GM12874 (cell line): ENCODE data around the gene RASA2.

Experiments
- CTCF ChIP-seq: IDR thresholded peaks from 2 replicates; pipeline ENCODE4 v1.5.1; 2011; ENCODE audit warnings: low read depth, mild to moderate bottlenecking, control low read depth, low read length, moderate library complexity; ENCODE audit not compliant: insufficient read depth

The RASA2 gene

GRCh38 chr3:141643391-141643790, 156.6 kb downstream of the RASA2 start:
- no peak for TF ChIP-seq CTCF

DNA sequence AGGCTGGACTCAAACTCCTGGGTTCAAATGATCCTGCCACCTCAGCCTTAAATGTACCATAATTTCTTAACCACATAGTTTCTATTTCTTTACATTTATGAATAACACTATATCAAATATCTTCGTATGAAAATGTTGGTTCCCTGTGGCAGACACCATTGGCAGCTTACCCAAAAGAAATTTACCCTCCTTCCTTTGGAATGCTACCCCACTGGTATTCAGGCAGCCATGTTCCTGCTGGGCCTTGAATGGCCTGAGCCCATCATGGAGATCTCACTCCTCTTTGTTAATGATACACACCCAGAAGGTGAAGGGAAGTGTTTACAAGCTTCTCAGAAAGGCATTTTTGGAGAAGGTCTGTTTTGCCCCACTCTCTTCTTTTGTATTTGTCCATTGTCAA, 157.0 kb downstream of the RASA2 start:
- no peak for TF ChIP-seq CTCF

GRCh38 chr3:141644931-141645330, 158.1 kb downstream of the RASA2 start:
- peak; percentile 92 for TF ChIP-seq CTCF

GRCh38 chr3:141646760-141647561, 160.1 kb downstream of the RASA2 start:
- no peak for TF ChIP-seq CTCF

- no peak for TF ChIP-seq CTCF
Observed at GRCh38 chr3:141647562-141647915, 160.7 kb downstream of the RASA2 start.

DNA sequence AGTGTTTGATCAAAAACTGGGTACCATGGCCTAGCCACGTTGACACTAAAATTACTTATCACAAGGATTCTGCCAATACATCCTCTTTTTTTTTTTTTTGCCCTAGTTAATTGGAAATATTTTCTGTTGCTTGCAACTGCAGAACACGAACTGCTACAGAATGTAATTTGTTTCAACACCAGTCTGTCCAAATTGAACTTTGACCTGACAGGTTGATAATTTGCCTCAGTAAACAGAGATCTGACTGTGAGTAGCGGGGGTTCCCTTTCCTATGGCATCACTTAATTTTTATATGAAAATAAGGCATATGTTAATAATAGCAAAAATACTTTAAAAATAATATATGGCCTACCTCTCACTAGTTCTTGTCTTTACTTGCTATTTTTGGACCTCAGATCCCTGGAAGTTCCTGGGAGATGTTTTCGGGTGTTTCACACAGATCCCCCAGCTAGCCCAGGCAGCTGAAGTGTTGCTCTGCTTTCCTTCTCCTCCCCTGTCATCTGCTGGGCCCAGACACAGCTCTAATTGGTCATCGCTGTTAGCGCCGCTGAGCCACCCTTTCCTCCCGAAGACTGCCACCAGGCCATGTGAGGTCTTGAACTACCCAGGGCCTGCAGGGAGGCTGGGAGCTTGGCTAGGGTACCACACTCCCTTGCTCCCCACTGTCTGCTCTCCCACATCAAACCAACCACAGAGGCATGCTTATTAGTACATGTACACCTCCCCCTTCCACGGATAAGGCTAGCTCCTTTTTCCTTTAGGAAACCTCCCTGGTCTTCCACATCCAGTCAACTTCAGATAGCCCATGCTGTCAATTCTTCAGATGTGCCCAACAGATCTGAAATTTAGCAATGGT, 161.5 kb downstream of the RASA2 start:
- TF ChIP-seq CTCF, result no peak

DNA sequence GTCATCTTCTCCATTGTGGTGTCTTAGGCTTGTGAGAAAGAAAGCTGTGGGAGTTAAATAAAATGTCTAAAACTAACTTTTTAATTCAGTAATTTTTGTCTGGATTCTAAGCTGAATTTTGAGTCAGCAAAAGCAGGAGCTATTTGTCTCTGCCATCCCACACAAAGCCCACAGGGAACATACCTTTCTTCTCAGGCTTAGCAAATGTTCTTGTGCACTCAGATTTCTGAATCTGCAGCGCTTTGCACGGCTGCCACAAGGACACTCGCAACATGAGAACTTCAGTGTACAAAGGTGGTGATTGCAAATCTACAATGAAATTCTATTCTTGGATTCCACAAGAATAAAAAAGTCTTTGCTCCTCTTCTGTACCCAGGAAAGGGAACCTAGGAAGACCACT, 163.0 kb downstream of the RASA2 start:
- no peak for TF ChIP-seq CTCF
